IMR-90 (cell line): ENCODE results near the gene PPP1R16B. TPM values are rescaled to one million over a fixed set of nuclear protein-coding genes. Genes with fewer than 3 reads are reported as not detected.

Experiments
- ATAC-seq: fragments of 200-7000 bp; cut with Tn5 transposase; 2 replicates; pipeline ENCODE4 v1.9.1; 2020; ENCODE audit warnings: low read depth, mild to moderate bottlenecking, moderate library complexity
- BruUV-seq: library from RNA; stranded (reverse); fragments of 400-500 nt; replicated peaks from 2 replicates; lab custom pipeline; 2021; lab: Mats Ljungman, UMichigan
- CTCF ChIA-PET: fragments of 300-600 bp; formaldehyde crosslinking; extraction: SDS; loops from one replicate; lab custom pipeline; 2021; ENCODE audit warnings: antibody characterized with exemption; lab: Yijun Ruan, JAX
- POLR2A ChIA-PET: fragments of 300-600 bp; sonication (Branson Sonifier 250); formaldehyde crosslinking; loops from one replicate; lab custom pipeline; 2022; ENCODE audit warnings: antibody characterized with exemption; ENCODE audit not compliant: unreplicated experiment; lab: Charles Lee
- DNase-seq: peaks from one replicate; pipeline ENCODE4 v3.0.0; 2013
- H2AFZ ChIP-seq: replicated peaks from 2 replicates; pipeline ENCODE3; 2013; ENCODE audit warnings: low read length, mild to moderate bottlenecking; ENCODE audit not compliant: poor library complexity
- H2AK5ac ChIP-seq: 2 replicates; pipeline ENCODE4 v1.6.1; 2013; ENCODE audit warnings: low read depth, low read length, inconsistent platforms
- H2AK9ac ChIP-seq: replicated peaks from 2 replicates; pipeline ENCODE3; 2013; ENCODE audit warnings: mild to moderate bottlenecking, low read depth, low read length, moderate library complexity; ENCODE audit not compliant: poor library complexity
- H2BK120ac ChIP-seq: 2 replicates; pipeline ENCODE4 v1.6.1; 2013; ENCODE audit warnings: low read depth, low read length, inconsistent platforms
- H2BK15ac ChIP-seq: 3 replicates; pipeline ENCODE4 v1.6.1; 2013; ENCODE audit warnings: low read depth, low read length, inconsistent platforms
- H2BK20ac ChIP-seq: 2 replicates; pipeline ENCODE4 v1.6.1; 2013; ENCODE audit warnings: low read depth, mild to moderate bottlenecking, inconsistent platforms, low read length, moderate library complexity
- H2BK5ac ChIP-seq: 2 replicates; pipeline ENCODE4 v1.6.1; 2013; ENCODE audit warnings: mild to moderate bottlenecking, low read depth, low read length, inconsistent platforms; ENCODE audit not compliant: poor library complexity, severe bottlenecking
- H3K14ac ChIP-seq: replicated peaks from 2 replicates; pipeline ENCODE4 v1.6.1; 2013; ENCODE audit warnings: low read depth, low read length, inconsistent platforms
- H3K18ac ChIP-seq: 2 replicates; pipeline ENCODE4 v1.6.1; 2013; ENCODE audit warnings: low read depth, low read length, control low read depth
- H3K23ac ChIP-seq: 2 replicates; pipeline ENCODE4 v1.6.1; 2013; ENCODE audit warnings: low read depth, low read length, inconsistent platforms
- H3K27ac ChIP-seq: 2 replicates; pipeline ENCODE4 v1.5.1; 2013; ENCODE audit warnings: mild to moderate bottlenecking, control low read depth, low read length; ENCODE audit not compliant: insufficient read depth
- H3K27me3 ChIP-seq: 2 replicates; pipeline ENCODE4 v1.6.1; 2013; ENCODE audit warnings: low read length; ENCODE audit not compliant: control insufficient read depth, insufficient read depth
- H3K36me3 ChIP-seq: 2 replicates; pipeline ENCODE4 v1.6.1; 2013; ENCODE audit warnings: low read length, mixed read lengths; ENCODE audit not compliant: control insufficient read depth, insufficient read depth
- H3K4ac ChIP-seq: 2 replicates; pipeline ENCODE4 v1.6.1; 2013; ENCODE audit warnings: low read depth, low read length, inconsistent platforms
- H3K4me1 ChIP-seq: 2 replicates; pipeline ENCODE4 v1.6.1; 2013; ENCODE audit warnings: low read length, mixed read lengths; ENCODE audit not compliant: control insufficient read depth, insufficient read depth
- H3K4me2 ChIP-seq: 2 replicates; pipeline ENCODE4 v1.6.1; 2013; ENCODE audit warnings: low read depth, mild to moderate bottlenecking, control low read depth, low read length, moderate library complexity
- H3K4me3 ChIP-seq: 2 replicates; pipeline ENCODE4 v1.5.1; 2013; ENCODE audit warnings: low read depth, mild to moderate bottlenecking, control low read depth, low read length, moderate library complexity; ENCODE audit not compliant: insufficient read depth
- H3K56ac ChIP-seq: 2 replicates; pipeline ENCODE4 v1.6.1; 2013; ENCODE audit warnings: low read length, inconsistent platforms; ENCODE audit not compliant: insufficient read depth; ENCODE audit errors: extremely low read depth
- H3K79me1 ChIP-seq, 2 experiments: 2 replicates each; pipeline ENCODE4 v1.6.1; 2013; ENCODE audit warnings: low read length in 2 of 2, inconsistent platforms in 1 of 2, low read depth in 1 of 2
- H3K9ac ChIP-seq: 2 replicates; pipeline ENCODE4 v1.6.1; 2013; ENCODE audit warnings: low read depth, low read length, control low read depth
- H3K9me1 ChIP-seq: 2 replicates; pipeline ENCODE4 v1.6.1; 2013; ENCODE audit warnings: low read length, inconsistent platforms; ENCODE audit not compliant: insufficient read depth
- H3K9me3 ChIP-seq: 2 replicates; pipeline ENCODE4 v1.6.1; 2013; ENCODE audit warnings: low read length; ENCODE audit not compliant: control insufficient read depth, insufficient read depth
- H4K20me1 ChIP-seq: 2 replicates; pipeline ENCODE4 v1.6.1; 2013; ENCODE audit warnings: low read length, inconsistent platforms; ENCODE audit not compliant: insufficient read depth
- H4K5ac ChIP-seq: 2 replicates; pipeline ENCODE4 v1.6.1; 2013; ENCODE audit warnings: mild to moderate bottlenecking, low read depth, low read length, control low read depth
- H4K8ac ChIP-seq, 2 experiments: 2 replicates each; pipeline ENCODE4 v1.6.1; 2013; ENCODE audit warnings: low read depth in 2 of 2, low read length in 2 of 2, control low read depth in 1 of 2, inconsistent platforms in 1 of 2
- H4K91ac ChIP-seq: 2 replicates; pipeline ENCODE4 v1.6.1; 2013; ENCODE audit warnings: low read depth, low read length, inconsistent platforms; ENCODE audit not compliant: insufficient read depth
- BHLHE40 ChIP-seq: fragments of 150-350 bp; IDR thresholded peaks from 2 replicates; pipeline ENCODE4 v1.6.1; 2016; ENCODE audit warnings: mild to moderate bottlenecking, low read depth, low read length
- CEBPB ChIP-seq: IDR thresholded peaks from 2 replicates; pipeline ENCODE4 v1.6.1; 2012; ENCODE audit warnings: low read depth, low read length, improper control_type of control experiment
- CHD1 ChIP-seq: IDR thresholded peaks from 2 replicates; pipeline ENCODE4 v1.6.1; 2012; ENCODE audit warnings: low read depth, low read length, improper control_type of control experiment
- CTCF ChIP-seq: conservative IDR thresholded peaks from 2 replicates; pipeline ENCODE4 v1.5.1; 2012; ENCODE audit warnings: mild to moderate bottlenecking, low read depth, low read length, improper control_type of control experiment
- ELK1 ChIP-seq: fragments of 150-350 bp; IDR thresholded peaks from 2 replicates; pipeline ENCODE4 v1.6.1; 2016; ENCODE audit warnings: low read depth, mild to moderate bottlenecking, low read length, moderate library complexity, borderline replicate concordance
- FOS ChIP-seq: fragments of 150-350 bp; IDR thresholded peaks from 2 replicates; pipeline ENCODE4 v1.6.1; 2016; ENCODE audit warnings: low read depth, low read length
- MAFK ChIP-seq: IDR thresholded peaks from 2 replicates; pipeline ENCODE4 v1.6.1; 2012; ENCODE audit warnings: low read depth, low read length, improper control_type of control experiment
- MAZ ChIP-seq: IDR thresholded peaks from 2 replicates; pipeline ENCODE4 v1.6.1; 2012; ENCODE audit warnings: low read depth, mild to moderate bottlenecking, low read length, improper control_type of control experiment, moderate library complexity, borderline replicate concordance
- MXI1 ChIP-seq: IDR thresholded peaks from 2 replicates; pipeline ENCODE4 v1.6.1; 2012; ENCODE audit warnings: low read depth, mild to moderate bottlenecking, low read length, moderate library complexity, borderline replicate concordance
- NFE2L2 ChIP-seq: fragments of 150-350 bp; IDR thresholded peaks from 2 replicates; pipeline ENCODE4 v1.6.1; 2016; ENCODE audit warnings: low read depth, mild to moderate bottlenecking, low read length
- POLR2A ChIP-seq: IDR thresholded peaks from 2 replicates; pipeline ENCODE4 v1.6.1; 2012; ENCODE audit warnings: mild to moderate bottlenecking, low read depth, low read length
- RAD21 ChIP-seq: IDR thresholded peaks from 2 replicates; pipeline ENCODE4 v1.6.1; 2012; ENCODE audit warnings: low read length, improper control_type of control experiment
- RCOR1 ChIP-seq: IDR thresholded peaks from 2 replicates; pipeline ENCODE4 v1.6.1; 2012; ENCODE audit warnings: mild to moderate bottlenecking, low read length, improper control_type of control experiment; ENCODE audit not compliant: insufficient replicate concordance
- RFX5 ChIP-seq: IDR thresholded peaks from 2 replicates; pipeline ENCODE4 v1.8.0; 2012; ENCODE audit warnings: low read depth, mild to moderate bottlenecking, low read length, moderate library complexity
- SMC3 ChIP-seq: fragments of 150-350 bp; IDR thresholded peaks from 2 replicates; pipeline ENCODE4 v1.6.1; 2016; ENCODE audit warnings: low read depth, mild to moderate bottlenecking, antibody characterized with exemption, low read length, moderate library complexity
- USF2 ChIP-seq: fragments of 150-350 bp; IDR thresholded peaks from 2 replicates; pipeline ENCODE4 v1.6.1; 2017; ENCODE audit warnings: mild to moderate bottlenecking, antibody characterized with exemption, low read length, low read depth
- WGBS, 2 experiments: methylation state at CpG; one replicate each; pipeline versions ENCODE4 v1.1.5 to v1.1.7; 2013; ENCODE audit warnings: missing lambda C conversion rate in 2 of 2; ENCODE audit not compliant: insufficient read length in 1 of 2; ENCODE audit errors: extremely low coverage in 2 of 2; 5-methylcytosine and 5-hydroxymethylcytosine counted together
- dilution Hi-C: fragments of 300-500 bp; cut with HindIII; formaldehyde crosslinking; loops from one replicate; pipeline ENCODE4 v1.14.3; 2018; ENCODE audit warnings: low sequenced_read_pairs; ENCODE audit not compliant: unreplicated experiment
- in situ Hi-C: fragments of 300-500 bp; cut with MboI; formaldehyde crosslinking; loops from 3 replicates; pipeline ENCODE4 v1.14.3; 2019; ENCODE audit warnings: low sequenced_read_pairs, inconsistent platforms, mixed read lengths
- intact Hi-C: fragments of 100-400 bp; cut with micrococcal nuclease; formaldehyde crosslinking; loops from 2 replicates; pipeline ENCODE4 v1.10.0; 2022
- polyA plus RNA-seq, 3 experiments: library from polyadenylated mRNA; depleted of rRNA; stranded (reverse); fragments of >200 nt; gene quantifications; 2 replicates each; pipeline ENCODE4 v1.2.3, GENCODE V29; 2012; ENCODE audit warnings: low replicate concordance in 1 of 3
- total RNA-seq: library from RNA; depleted of rRNA; stranded (reverse); fragments of >200 nt; gene quantifications from 2 replicates; pipeline ENCODE4 v1.2.3, GENCODE V29; 2012

The PPP1R16B gene
- total and polyA plus RNA-seq, 2 of the 4 experiments (the other 2 are of a cell fraction), result not detected

- no peak overlapping the region for H3K27ac ChIP-seq
- POLR2A ChIA-PET, result no interaction called here
Measured at GRCh38 chr20:38873050-38873581, 67.6 kb downstream of the PPP1R16B start.

More at GRCh38 chr20:38873050-38873581, 67.6 kb downstream of the PPP1R16B start:
- BruUV-seq, result no TSS peak
- H2BK20ac ChIP-seq, result no peak overlapping the region
- intact Hi-C loops, result no loop called here
- no peak overlapping the region for H2BK15ac ChIP-seq
- no peak for ATAC-seq
- H4K5ac ChIP-seq, result no peak overlapping the region
- no CpG with 5 or more reads among the region's 12 CpGs for WGBS, 2 experiments
- no peaks in the 10 kb centered on the region for H3K4me1 ChIP-seq
- H3K23ac ChIP-seq, result no peak overlapping the region
- H2BK120ac ChIP-seq, result no peak overlapping the region
- no peak overlapping the region for H2AK5ac ChIP-seq
- no peak overlapping the region for H4K8ac ChIP-seq
- no peaks in the 10 kb centered on the region for H4K20me1 ChIP-seq
- H2BK5ac ChIP-seq, result no peak overlapping the region
- H3K18ac ChIP-seq, result no peak overlapping the region
- no peak overlapping the region for H4K91ac ChIP-seq
- CTCF ChIA-PET, result no interaction called here
- H3K27me3 ChIP-seq, result peaks cover 12% of the 10 kb centered on the region
- H2AFZ ChIP-seq, result peak overlapping the region; percentile 23
- no peaks in the 10 kb centered on the region for H3K9me3 ChIP-seq
- H3K9ac ChIP-seq, result no peak overlapping the region
- H2AK9ac ChIP-seq, result no peak overlapping the region
- H3K9me1 ChIP-seq, result no peaks in the 10 kb centered on the region
- no peak overlapping the region for H3K4ac ChIP-seq
- DNase-seq, result no peak
- dilution Hi-C loops, result no loop called here
- in situ Hi-C loops, result no loop called here
- no peak overlapping the region for H3K14ac ChIP-seq
- H3K79me1 ChIP-seq, result no peaks in the 10 kb centered on the region
- no peak for TF ChIP-seq CTCF
- TF ChIP-seq CEBPB, result no peak
- no peak for TF ChIP-seq CHD1
- no peak for TF ChIP-seq BHLHE40
- no peak for TF ChIP-seq MXI1
- no peak for TF ChIP-seq USF2
- no peak for TF ChIP-seq SMC3
- no peak for TF ChIP-seq POLR2A
- TF ChIP-seq RAD21, result no peak
- no peak for TF ChIP-seq NFE2L2
- TF ChIP-seq FOS, result no peak
- no peak for TF ChIP-seq RFX5
- no peak for TF ChIP-seq RCOR1
- no peak for TF ChIP-seq ELK1
- TF ChIP-seq MAFK, result no peak
- TF ChIP-seq MAZ, result no peak
- no peak overlapping the region for H3K4me2 ChIP-seq
- no peak overlapping the region for H3K56ac ChIP-seq
- H3K4me3 ChIP-seq, result no peak overlapping the region
- H3K36me3 ChIP-seq, result no peaks in the 10 kb centered on the region
